ENCODE data around the gene TALDO1. TPM values are rescaled to one million over a fixed set of nuclear protein-coding genes. Genes with fewer than 3 reads are reported as not detected.
A peak's percentile ranks its signal among the peaks of the same experiment; 100 is the strongest.

TALDO1 gene
- total and polyA plus RNA-seq, 2 experiments from 2014 or later: 137 to 161 TPM

- TF ChIP-seq EZH2 (IDR thresholded peaks at IDR 0.05; ENCODE audit: borderline replicate concordance): no peak
- no peak for TF ChIP-seq EZH2phosphoT487 (IDR thresholded peaks at IDR 0.05; ENCODE audit: low read depth, severe bottlenecking, unreplicated experiment)
- no peak for TF ChIP-seq CTCF (IDR thresholded peaks at IDR 0.05; ENCODE audit: poor library complexity)
- Histone ChIP-seq H3K79me2 (peaks cover 6% of the 10 kb centered on the region), H3K9me2 (replicated peaks; ENCODE audit: insufficient read depth) (no peaks in the 10 kb centered on the region), H3K9me3 (ENCODE audit: low read depth) (no peaks in the 10 kb centered on the region), H3K27me3 (no peaks in the 10 kb centered on the region), H3K4me2 (no peak overlapping the region), H4K20me1 (ENCODE audit: insufficient read depth, poor library complexity, severe bottlenecking) (no peaks in the 10 kb centered on the region), H3K36me3 (replicated peaks; ENCODE audit: insufficient read depth, low read depth) (no peaks in the 10 kb centered on the region), H3K4me1 (ENCODE audit: insufficient read depth) (peaks cover 23% of the 10 kb centered on the region), H3K27ac (no peak overlapping the region), H3K4me3 (no peak overlapping the region), H2AFZ (no peak overlapping the region)
- DNase-seq (ENCODE audit: low spot score): no peak
- 96% methylated on average over 6 of the region's 7 CpGs for WGBS (ENCODE audit: low lambda C conversion rate, missing lambda C conversion rate)
These were observed 46.3 kb downstream of the TALDO1 start for GRCh38 chr11:793556-793955.

- no peaks in the 10 kb centered on the region for H4K20me1 ChIP-seq (ENCODE audit: insufficient read depth, poor library complexity, severe bottlenecking)
- H3K4me1 ChIP-seq (ENCODE audit: insufficient read depth): peaks cover 23% of the 10 kb centered on the region
- WGBS (ENCODE audit: low lambda C conversion rate, missing lambda C conversion rate): 92% methylated on average over 18 of the region's 31 CpGs
- TF ChIP-seq EZH2 (IDR thresholded peaks at IDR 0.05; ENCODE audit: borderline replicate concordance) (no peak), EZH2phosphoT487 (IDR thresholded peaks at IDR 0.05; ENCODE audit: low read depth, severe bottlenecking, unreplicated experiment) (no peak), CTCF (IDR thresholded peaks at IDR 0.05; ENCODE audit: poor library complexity) (no peak)
- no peaks in the 10 kb centered on the region for H3K9me2 ChIP-seq (replicated peaks; ENCODE audit: insufficient read depth)
- no peaks in the 10 kb centered on the region for H3K27me3 ChIP-seq
- no peak for DNase-seq (ENCODE audit: low spot score)
- peaks cover 6% of the 10 kb centered on the region for H3K79me2 ChIP-seq
- no peak overlapping the region for H2AFZ ChIP-seq
- H3K27ac ChIP-seq: no peak overlapping the region
- no peak overlapping the region for H3K4me2 ChIP-seq
- no peaks in the 10 kb centered on the region for H3K36me3 ChIP-seq (replicated peaks; ENCODE audit: insufficient read depth, low read depth)
- no peak overlapping the region for H3K4me3 ChIP-seq
- H3K9me3 ChIP-seq (ENCODE audit: low read depth): no peaks in the 10 kb centered on the region
These were observed 46.9 kb downstream of the TALDO1 start for GRCh38 chr11:794013-794765.

DNA sequence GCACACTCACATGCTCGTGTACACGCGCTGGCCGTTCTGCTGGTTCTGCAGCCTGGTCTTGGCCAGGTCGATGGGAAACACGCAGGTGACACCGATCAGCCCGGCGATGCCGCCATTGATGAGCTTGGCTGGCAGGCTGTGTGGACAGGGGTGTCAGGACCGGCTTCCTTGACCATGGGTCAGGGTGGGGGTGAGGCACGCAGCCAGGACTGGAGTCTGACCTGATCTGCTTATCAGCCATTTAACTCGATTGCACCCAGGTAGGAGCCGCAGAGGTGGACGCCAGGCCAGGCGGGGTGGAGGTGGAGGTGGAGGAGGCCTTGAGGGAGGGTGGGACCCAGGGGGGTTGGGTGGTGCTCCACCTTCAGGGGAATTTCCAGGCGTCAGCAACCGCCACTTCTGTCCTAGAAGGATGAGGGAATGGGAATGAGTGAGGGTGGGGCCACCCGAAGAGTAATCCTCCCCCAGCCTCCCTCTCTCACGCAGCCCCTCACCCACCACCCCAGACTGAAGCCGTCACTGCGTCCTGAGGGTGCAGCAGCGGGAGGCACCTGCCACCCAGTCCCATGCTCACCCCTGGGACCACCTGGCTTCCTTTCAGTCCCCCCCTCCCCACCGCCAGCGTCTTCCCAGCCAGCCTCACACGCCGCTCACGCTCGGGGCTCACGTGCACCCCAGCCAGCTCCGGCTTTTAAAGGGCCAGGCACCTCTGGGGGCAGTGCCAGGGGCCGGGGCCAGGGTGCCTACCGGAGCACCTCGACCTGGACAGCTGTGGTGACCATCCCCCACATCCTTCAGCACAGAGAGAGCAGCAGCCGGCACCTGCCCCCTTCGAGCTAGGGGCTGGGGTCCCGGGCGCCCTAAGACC, 47.7 kb downstream of the TALDO1 start:
- no peaks in the 10 kb centered on the region for H3K36me3 ChIP-seq (replicated peaks; ENCODE audit: insufficient read depth, low read depth)
- no peaks in the 10 kb centered on the region for H3K27me3 ChIP-seq
- H3K4me1 ChIP-seq (ENCODE audit: insufficient read depth): peaks cover 23% of the 10 kb centered on the region
- DNase-seq (ENCODE audit: low spot score): no peak
- no peak overlapping the region for H3K4me3 ChIP-seq
- H3K4me2 ChIP-seq: peak overlapping the region; percentile 90
- no peak overlapping the region for H2AFZ ChIP-seq
- H3K9me2 ChIP-seq (replicated peaks; ENCODE audit: insufficient read depth): no peaks in the 10 kb centered on the region
- TF ChIP-seq CTCF (IDR thresholded peaks at IDR 0.05; ENCODE audit: poor library complexity): no peak
- TF ChIP-seq EZH2 (IDR thresholded peaks at IDR 0.05; ENCODE audit: borderline replicate concordance): no peak
- no peak for TF ChIP-seq EZH2phosphoT487 (IDR thresholded peaks at IDR 0.05; ENCODE audit: low read depth, severe bottlenecking, unreplicated experiment)
- WGBS (ENCODE audit: low lambda C conversion rate, missing lambda C conversion rate): 81% methylated on average over 27 of the region's 38 CpGs
- peak overlapping the region; percentile 98 for H3K27ac ChIP-seq
- no peaks in the 10 kb centered on the region for H4K20me1 ChIP-seq (ENCODE audit: insufficient read depth, poor library complexity, severe bottlenecking)
- H3K9me3 ChIP-seq (ENCODE audit: low read depth): no peaks in the 10 kb centered on the region
- H3K79me2 ChIP-seq: peaks cover 6% of the 10 kb centered on the region
